Measurements from ENCODE around the gene PODXL2.

PODXL2 gene

GRCh38 chr3:127622031-127622430 lies 7.0 kb upstream of the PODXL2 start:
- H3K27me3 ChIP-seq (ENCODE audit: control insufficient read depth, insufficient read depth, low read length), result peaks cover 6% of the 10 kb centered on the region
- peaks cover 29% of the 10 kb centered on the region for H3K36me3 ChIP-seq (ENCODE audit: insufficient read depth, low read length)
- H3K9ac ChIP-seq (ENCODE audit: low read depth, low read length), result no peak overlapping the region
- no peak overlapping the region for H3K4me2 ChIP-seq (ENCODE audit: low read length)
- H3K9me3 ChIP-seq (replicated peaks; ENCODE audit: low read length), result no peaks in the 10 kb centered on the region
- H3K4me3 ChIP-seq (ENCODE audit: low read length), result no peak overlapping the region
- no peaks in the 10 kb centered on the region for H3K4me1 ChIP-seq (ENCODE audit: control insufficient read depth, insufficient read depth, low read length)

- no peaks in the 10 kb centered on the region for H3K9me3 ChIP-seq (replicated peaks; ENCODE audit: low read length)
- H3K9ac ChIP-seq (ENCODE audit: low read depth, low read length), result no peak overlapping the region
- H3K4me1 ChIP-seq (ENCODE audit: control insufficient read depth, insufficient read depth, low read length), result no peaks in the 10 kb centered on the region
- H3K36me3 ChIP-seq (ENCODE audit: insufficient read depth, low read length), result peaks cover 21% of the 10 kb centered on the region
- H3K4me3 ChIP-seq (ENCODE audit: low read length), result no peak overlapping the region
- peaks cover 16% of the 10 kb centered on the region for H3K27me3 ChIP-seq (ENCODE audit: control insufficient read depth, insufficient read depth, low read length)
- no peak overlapping the region for H3K4me2 ChIP-seq (ENCODE audit: low read length)
Observed at GRCh38 chr3:127622772-127623576, 6.0 kb upstream of the PODXL2 start.

GRCh38 chr3:127624063-127624462 lies 4.9 kb upstream of the PODXL2 start:
- Histone ChIP-seq H3K4me3 (ENCODE audit: low read length) (no peak overlapping the region), H3K9me3 (replicated peaks; ENCODE audit: low read length) (no peaks in the 10 kb centered on the region), H3K4me1 (ENCODE audit: control insufficient read depth, insufficient read depth, low read length) (no peaks in the 10 kb centered on the region), H3K27me3 (ENCODE audit: control insufficient read depth, insufficient read depth, low read length) (peaks cover 24% of the 10 kb centered on the region), H3K4me2 (ENCODE audit: low read length) (no peak overlapping the region), H3K9ac (ENCODE audit: low read depth, low read length) (no peak overlapping the region), H3K36me3 (ENCODE audit: insufficient read depth, low read length) (peaks cover 14% of the 10 kb centered on the region)

GRCh38 chr3:127625821-127626220 lies 3.2 kb upstream of the PODXL2 start:
- no peak overlapping the region for H3K4me3 ChIP-seq (ENCODE audit: low read length)
- H3K9me3 ChIP-seq (replicated peaks; ENCODE audit: low read length), result no peaks in the 10 kb centered on the region
- peaks cover 8% of the 10 kb centered on the region for H3K4me1 ChIP-seq (ENCODE audit: control insufficient read depth, insufficient read depth, low read length)
- peaks cover 38% of the 10 kb centered on the region for H3K27me3 ChIP-seq (ENCODE audit: control insufficient read depth, insufficient read depth, low read length)
- no peak overlapping the region for H3K4me2 ChIP-seq (ENCODE audit: low read length)
- no peak overlapping the region for H3K9ac ChIP-seq (ENCODE audit: low read depth, low read length)
- H3K36me3 ChIP-seq (ENCODE audit: insufficient read depth, low read length), result peaks cover 5% of the 10 kb centered on the region

GRCh38 chr3:127628426-127628787 lies 578 bp upstream of the PODXL2 start:
- Histone ChIP-seq H3K4me2 (ENCODE audit: low read length) (peak overlapping the region; percentile 89), H3K4me3 (ENCODE audit: low read length) (peak overlapping the region; percentile 12), H3K4me1 (ENCODE audit: control insufficient read depth, insufficient read depth, low read length) (peaks cover 8% of the 10 kb centered on the region), H3K9me3 (replicated peaks; ENCODE audit: low read length) (no peaks in the 10 kb centered on the region), H3K27me3 (ENCODE audit: control insufficient read depth, insufficient read depth, low read length) (peaks cover 52% of the 10 kb centered on the region), H3K36me3 (ENCODE audit: insufficient read depth, low read length) (no peaks in the 10 kb centered on the region), H3K9ac (ENCODE audit: low read depth, low read length) (no peak overlapping the region)

GRCh38 chr3:127629467-127630403 lies 750 bp downstream of the PODXL2 start:
- no peak overlapping the region for H3K9ac ChIP-seq (ENCODE audit: low read depth, low read length)
- H3K4me3 ChIP-seq (ENCODE audit: low read length), result peak overlapping the region; percentile 69
- no peaks in the 10 kb centered on the region for H3K36me3 ChIP-seq (ENCODE audit: insufficient read depth, low read length)

GRCh38 chr3:127630811-127631714 lies 2.1 kb downstream of the PODXL2 start:
- Histone ChIP-seq H3K9ac (ENCODE audit: low read depth, low read length) (no peak overlapping the region), H3K4me3 (ENCODE audit: low read length) (no peak overlapping the region), H3K4me1 (ENCODE audit: control insufficient read depth, insufficient read depth, low read length) (peaks cover 8% of the 10 kb centered on the region), H3K36me3 (ENCODE audit: insufficient read depth, low read length) (no peaks in the 10 kb centered on the region), H3K9me3 (replicated peaks; ENCODE audit: low read length) (no peaks in the 10 kb centered on the region), H3K27me3 (ENCODE audit: control insufficient read depth, insufficient read depth, low read length) (peaks cover 64% of the 10 kb centered on the region), H3K4me2 (ENCODE audit: low read length) (no peak overlapping the region)

More at GRCh38 chr3:127629467-127630403, 750 bp downstream of the PODXL2 start:
- Histone ChIP-seq H3K4me2 (ENCODE audit: low read length) (peak overlapping the region; percentile 89), H3K9me3 (replicated peaks; ENCODE audit: low read length) (no peaks in the 10 kb centered on the region), H3K27me3 (ENCODE audit: control insufficient read depth, insufficient read depth, low read length) (peaks cover 52% of the 10 kb centered on the region), H3K4me1 (ENCODE audit: control insufficient read depth, insufficient read depth, low read length) (peaks cover 8% of the 10 kb centered on the region)

GRCh38 chr3:127632035-127632820 lies 3.2 kb downstream of the PODXL2 start:
- Histone ChIP-seq H3K9ac (ENCODE audit: low read depth, low read length) (no peak overlapping the region), H3K9me3 (replicated peaks; ENCODE audit: low read length) (no peaks in the 10 kb centered on the region), H3K4me2 (ENCODE audit: low read length) (no peak overlapping the region)

GRCh38 chr3:127634653-127635052 lies 5.7 kb downstream of the PODXL2 start:
- peaks cover 40% of the 10 kb centered on the region for H3K27me3 ChIP-seq (ENCODE audit: control insufficient read depth, insufficient read depth, low read length)
- H3K9ac ChIP-seq (ENCODE audit: low read depth, low read length), result no peak overlapping the region
- no peaks in the 10 kb centered on the region for H3K9me3 ChIP-seq (replicated peaks; ENCODE audit: low read length)

More at GRCh38 chr3:127632035-127632820, 3.2 kb downstream of the PODXL2 start:
- Histone ChIP-seq H3K27me3 (ENCODE audit: control insufficient read depth, insufficient read depth, low read length) (peaks cover 58% of the 10 kb centered on the region), H3K4me1 (ENCODE audit: control insufficient read depth, insufficient read depth, low read length) (peaks cover 8% of the 10 kb centered on the region), H3K36me3 (ENCODE audit: insufficient read depth, low read length) (no peaks in the 10 kb centered on the region), H3K4me3 (ENCODE audit: low read length) (no peak overlapping the region)

GRCh38 chr3:127637546-127637945 lies 8.6 kb downstream of the PODXL2 start:
- H3K9me3 ChIP-seq (replicated peaks; ENCODE audit: low read length), result no peaks in the 10 kb centered on the region
- H3K36me3 ChIP-seq (ENCODE audit: insufficient read depth, low read length), result no peaks in the 10 kb centered on the region
- H3K9ac ChIP-seq (ENCODE audit: low read depth, low read length), result no peak overlapping the region
- H3K4me2 ChIP-seq (ENCODE audit: low read length), result no peak overlapping the region
- H3K27me3 ChIP-seq (ENCODE audit: control insufficient read depth, insufficient read depth, low read length), result peaks cover 16% of the 10 kb centered on the region
- no peak overlapping the region for H3K4me3 ChIP-seq (ENCODE audit: low read length)
- no peaks in the 10 kb centered on the region for H3K4me1 ChIP-seq (ENCODE audit: control insufficient read depth, insufficient read depth, low read length)

More at GRCh38 chr3:127634653-127635052, 5.7 kb downstream of the PODXL2 start:
- H3K4me2 ChIP-seq (ENCODE audit: low read length), result no peak overlapping the region
- no peak overlapping the region for H3K4me3 ChIP-seq (ENCODE audit: low read length)
- no peaks in the 10 kb centered on the region for H3K36me3 ChIP-seq (ENCODE audit: insufficient read depth, low read length)
- peaks cover 3% of the 10 kb centered on the region for H3K4me1 ChIP-seq (ENCODE audit: control insufficient read depth, insufficient read depth, low read length)
